ENCODE data around the gene NDUFV2. TPM values are rescaled to one million over a fixed set of nuclear protein-coding genes. Genes with fewer than 3 reads are reported as not detected.
A peak's percentile ranks its signal among the peaks of the same experiment; 100 is the strongest.

The NDUFV2 gene
- total and polyA plus RNA-seq, 2 of the 13 experiments (the other 11 are each of a cell fraction or from before 2014, with no cell fraction given) = 216 to 299 TPM

GRCh38 chr18:9095297-9096006, 7.0 kb upstream of the NDUFV2 start (continued):
- TF ChIP-seq ZNF687 (CRISPR knock-in tag; IDR thresholded peaks at IDR 0.05) (no peak), ZNF574 (CRISPR knock-in tag; IDR thresholded peaks at IDR 0.05) (no peak), FOSL2 (CRISPR knock-in tag; IDR thresholded peaks at IDR 0.05) (peak; percentile 68), MEF2D (CRISPR knock-in tag; IDR thresholded peaks at IDR 0.05) (no peak), YY1 (IDR thresholded peaks at IDR 0.05; ENCODE audit: insufficient read depth, insufficient replicate concordance, low read depth, low read length) (no peak), BCL6 (CRISPR knock-in tag; IDR thresholded peaks at IDR 0.05) (peak; percentile 50), BHLHE40 (IDR thresholded peaks at IDR 0.05; ENCODE audit: low read length) (peak; percentile 66), ZFP1 (CRISPR knock-in tag; IDR thresholded peaks at IDR 0.05) (no peak), FOXP1 (IDR thresholded peaks at IDR 0.05) (no peak), FOXP1 (CRISPR knock-in tag; IDR thresholded peaks at IDR 0.05) (0 out of 2 replicates have a peak, but pooled peaks have one; percentile 35), IKZF5 (CRISPR knock-in tag; IDR thresholded peaks at IDR 0.05) (0 out of 2 replicates have a peak, but pooled peaks have one; percentile 24), ZSCAN12 (CRISPR knock-in tag; IDR thresholded peaks at IDR 0.05) (no peak), KMT2B (CRISPR knock-in tag; IDR thresholded peaks at IDR 0.05) (no peak), ZNF660 (CRISPR knock-in tag; IDR thresholded peaks at IDR 0.05; ENCODE audit: borderline replicate concordance, low read depth) (no peak), GATAD2A (CRISPR knock-in tag; IDR thresholded peaks at IDR 0.05) (peak; percentile 41; the same call in 1 of the 2 replicates), ZNF562 (CRISPR knock-in tag; IDR thresholded peaks at IDR 0.05; ENCODE audit: borderline replicate concordance) (no peak), KLF13 (CRISPR knock-in tag; IDR thresholded peaks at IDR 0.05) (no peak), ZNF800 (CRISPR knock-in tag; IDR thresholded peaks at IDR 0.05) (no peak), CAMTA2 (CRISPR knock-in tag; IDR thresholded peaks at IDR 0.05; ENCODE audit: borderline replicate concordance) (no peak), RXRB (CRISPR knock-in tag; IDR thresholded peaks at IDR 0.05; ENCODE audit: borderline replicate concordance) (peak; percentile 77), FOXO1 (CRISPR knock-in tag; IDR thresholded peaks at IDR 0.05) (no peak; the same call in 1 of the 2 replicates), FOXA3 (CRISPR knock-in tag; IDR thresholded peaks at IDR 0.05) (peak; percentile 59; the same call in 1 of the 2 replicates)
